Measurements from ENCODE around the gene CMIP.

The CMIP gene

GRCh38 chr16:81496321-81496720, 51.7 kb downstream of the CMIP start:
- H3K9me3 ChIP-seq (ENCODE audit: control extremely low read depth in 1 of 5, control insufficient read depth in 4 of 5, insufficient read depth in 2 of 5, low read depth in 1 of 5, low read length in 4 of 5): no peaks in the 10 kb centered on the region
- H3K36me3 ChIP-seq (ENCODE audit: control insufficient read depth in 4 of 4, insufficient read depth in 4 of 4, low read length in 3 of 4): peaks cover 0 to 2% (median 0%) of the 10 kb centered on the region in 4 experiments
- DNase-seq: no peak
- CTCF ChIA-PET: interaction anchor here (0.7 to 6.8 kb wide), 6 partner anchors 10 to 67 kb away, joined by 3 to 59 read pairs (median 12); no protein-coding TSS in a partner anchor
- 96% methylated on average over 6 of the region's 7 CpGs for WGBS (ENCODE audit: insufficient coverage)
- POLR2A ChIA-PET: interaction anchor here (0.8 to 1.4 kb wide), 3 partner anchors 14 to 55 kb away, joined by 3 to 4 read pairs (median 3); no protein-coding TSS in a partner anchor
- no peak overlapping the region for H3K27ac ChIP-seq (ENCODE audit: insufficient read depth in 1 of 2, low read depth in 1 of 2, low read length in 2 of 2, poor library complexity in 1 of 2, severe bottlenecking in 2 of 2)
- H3K4me1 ChIP-seq (ENCODE audit: control extremely low read depth in 1 of 4, control insufficient read depth in 4 of 4, insufficient read depth in 4 of 4, low read length in 3 of 4): peaks cover 4 to 67% (median 62%) of the 10 kb centered on the region in 4 experiments
- no peaks in the 10 kb centered on the region for H3K27me3 ChIP-seq (replicated peaks in 2 of 5; ENCODE audit: control insufficient read depth in 4 of 5, insufficient read depth in 5 of 5, low read length in 4 of 5)
- H3K4me3 ChIP-seq (ENCODE audit: control insufficient read depth in 1 of 7, extremely low read depth in 1 of 7, insufficient read depth in 4 of 7, low read depth in 2 of 7, low read length in 6 of 7): no peak overlapping the region

GRCh38 chr16:81496742-81497141, 52.1 kb downstream of the CMIP start:
- WGBS (ENCODE audit: insufficient coverage): 79% methylated on average over 6 of the region's 6 CpGs
- Histone ChIP-seq H3K27ac (ENCODE audit: insufficient read depth in 1 of 2, low read depth in 1 of 2, low read length in 2 of 2, poor library complexity in 1 of 2, severe bottlenecking in 2 of 2) (no peak overlapping the region), H3K27me3 (replicated peaks in 2 of 5; ENCODE audit: control insufficient read depth in 4 of 5, insufficient read depth in 5 of 5, low read length in 4 of 5) (no peaks in the 10 kb centered on the region), H3K4me3 (ENCODE audit: control insufficient read depth in 1 of 7, extremely low read depth in 1 of 7, insufficient read depth in 4 of 7, low read depth in 2 of 7, low read length in 6 of 7) (no peak overlapping the region), H3K4me1 (ENCODE audit: control extremely low read depth in 1 of 4, control insufficient read depth in 4 of 4, insufficient read depth in 4 of 4, low read length in 3 of 4) (peaks cover 4 to 67% (median 62%) of the 10 kb centered on the region in 4 experiments), H3K9me3 (ENCODE audit: control extremely low read depth in 1 of 5, control insufficient read depth in 4 of 5, insufficient read depth in 2 of 5, low read depth in 1 of 5, low read length in 4 of 5) (no peaks in the 10 kb centered on the region), H3K36me3 (ENCODE audit: control insufficient read depth in 4 of 4, insufficient read depth in 4 of 4, low read length in 3 of 4) (peaks cover 0 to under 1% (median 0%) of the 10 kb centered on the region in 4 experiments)
- DNase-seq: no peak
- ChIA-PET POLR2A (no interaction called here), CTCF (interaction anchor here (0.7 to 6.8 kb wide), 13 partner anchors 10 to 126 kb away, joined by 3 to 59 read pairs (median 6); no protein-coding TSS in a partner anchor)

DNA sequence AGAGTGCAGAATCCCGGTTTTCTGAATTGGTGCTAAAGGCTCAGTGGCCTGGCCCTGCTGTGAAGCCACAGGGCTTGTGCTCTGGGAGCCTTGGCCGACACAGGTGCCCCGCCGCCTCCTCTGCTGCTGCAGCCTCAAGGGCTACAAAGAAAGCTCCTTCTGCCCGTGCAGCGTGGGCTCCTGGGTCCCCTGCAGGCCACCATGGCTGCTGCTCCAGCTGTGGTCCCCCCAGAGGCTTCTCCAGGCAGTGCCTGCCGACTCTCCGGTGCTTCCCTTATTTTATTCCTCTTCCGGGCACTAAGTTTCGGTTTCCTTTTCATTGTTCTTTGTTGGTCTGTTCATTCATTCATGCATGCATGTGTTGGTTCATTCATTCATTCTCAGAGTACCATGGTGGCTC, 53.1 kb downstream of the CMIP start:
- WGBS (ENCODE audit: insufficient coverage): 42% methylated on average over 10 of the region's 10 CpGs
- peaks cover 4 to 60% (median 59%) of the 10 kb centered on the region in 4 experiments for H3K4me1 ChIP-seq (ENCODE audit: control extremely low read depth in 1 of 4, control insufficient read depth in 4 of 4, insufficient read depth in 4 of 4, low read length in 3 of 4)
- CTCF ChIA-PET: interaction anchor here (0.7 to 6.8 kb wide), 20 partner anchors 9 to 130 kb away, joined by 3 to 59 read pairs (median 4); no protein-coding TSS in a partner anchor
- no peaks in the 10 kb centered on the region for H3K9me3 ChIP-seq (ENCODE audit: control extremely low read depth in 1 of 5, control insufficient read depth in 4 of 5, insufficient read depth in 2 of 5, low read depth in 1 of 5, low read length in 4 of 5)
- DNase-seq: peak; percentile 71 to 88 (median 86)
- H3K27me3 ChIP-seq (replicated peaks in 2 of 5; ENCODE audit: control insufficient read depth in 4 of 5, insufficient read depth in 5 of 5, low read length in 4 of 5): no peaks in the 10 kb centered on the region
- peak overlapping the region in 3 of 7 experiments; percentile 29 to 36 (median 29) for H3K4me3 ChIP-seq (ENCODE audit: control insufficient read depth in 1 of 7, extremely low read depth in 1 of 7, insufficient read depth in 4 of 7, low read depth in 2 of 7, low read length in 6 of 7)
- H3K36me3 ChIP-seq (ENCODE audit: control insufficient read depth in 4 of 4, insufficient read depth in 4 of 4, low read length in 3 of 4): no peaks in the 10 kb centered on the region
- POLR2A ChIA-PET: interaction anchor here (0.9 kb wide), 1 partner anchor 54 kb away, joined by 3 read pairs; no protein-coding TSS in a partner anchor
- H3K27ac ChIP-seq (ENCODE audit: insufficient read depth in 1 of 2, low read depth in 1 of 2, low read length in 2 of 2, poor library complexity in 1 of 2, severe bottlenecking in 2 of 2): no peak overlapping the region

GRCh38 chr16:81498351-81498750, 53.7 kb downstream of the CMIP start:
- H3K4me1 ChIP-seq (ENCODE audit: control extremely low read depth in 1 of 4, control insufficient read depth in 4 of 4, insufficient read depth in 4 of 4, low read length in 3 of 4): peaks cover 4 to 56% (median 55%) of the 10 kb centered on the region in 4 experiments

GRCh38 chr16:81499576-81500380, 55.2 kb downstream of the CMIP start:
- no peak for DNase-seq
- H3K27ac ChIP-seq (ENCODE audit: insufficient read depth in 1 of 2, low read depth in 1 of 2, low read length in 2 of 2, poor library complexity in 1 of 2, severe bottlenecking in 2 of 2): no peak overlapping the region
- H3K4me3 ChIP-seq (ENCODE audit: control insufficient read depth in 1 of 7, extremely low read depth in 1 of 7, insufficient read depth in 4 of 7, low read depth in 2 of 7, low read length in 6 of 7): no peak overlapping the region
- WGBS (ENCODE audit: insufficient coverage): 91% methylated on average over 17 of the region's 20 CpGs
- no peaks in the 10 kb centered on the region for H3K9me3 ChIP-seq (ENCODE audit: control extremely low read depth in 1 of 5, control insufficient read depth in 4 of 5, insufficient read depth in 2 of 5, low read depth in 1 of 5, low read length in 4 of 5)
- CTCF ChIA-PET: interaction anchor here (0.8 to 6.8 kb wide), 4 partner anchors 10 to 20 kb away, joined by 3 to 59 read pairs (median 6); no protein-coding TSS in a partner anchor
- H3K4me1 ChIP-seq (ENCODE audit: control extremely low read depth in 1 of 4, control insufficient read depth in 4 of 4, insufficient read depth in 4 of 4, low read length in 3 of 4): peaks cover 4 to 43% (median 42%) of the 10 kb centered on the region in 4 experiments
- no peaks in the 10 kb centered on the region for H3K27me3 ChIP-seq (replicated peaks in 2 of 5; ENCODE audit: control insufficient read depth in 4 of 5, insufficient read depth in 5 of 5, low read length in 4 of 5)
- no peaks in the 10 kb centered on the region for H3K36me3 ChIP-seq (ENCODE audit: control insufficient read depth in 4 of 4, insufficient read depth in 4 of 4, low read length in 3 of 4)
- POLR2A ChIA-PET: no interaction called here

More at GRCh38 chr16:81498351-81498750, 53.7 kb downstream of the CMIP start:
- Histone ChIP-seq H3K4me3 (ENCODE audit: control insufficient read depth in 1 of 7, extremely low read depth in 1 of 7, insufficient read depth in 4 of 7, low read depth in 2 of 7, low read length in 6 of 7) (no peak overlapping the region), H3K36me3 (ENCODE audit: control insufficient read depth in 4 of 4, insufficient read depth in 4 of 4, low read length in 3 of 4) (no peaks in the 10 kb centered on the region), H3K27ac (ENCODE audit: insufficient read depth in 1 of 2, low read depth in 1 of 2, low read length in 2 of 2, poor library complexity in 1 of 2, severe bottlenecking in 2 of 2) (no peak overlapping the region), H3K9me3 (ENCODE audit: control extremely low read depth in 1 of 5, control insufficient read depth in 4 of 5, insufficient read depth in 2 of 5, low read depth in 1 of 5, low read length in 4 of 5) (no peaks in the 10 kb centered on the region), H3K27me3 (replicated peaks in 2 of 5; ENCODE audit: control insufficient read depth in 4 of 5, insufficient read depth in 5 of 5, low read length in 4 of 5) (no peaks in the 10 kb centered on the region)
- POLR2A ChIA-PET: no interaction called here
- CTCF ChIA-PET: interaction anchor here (0.7 to 6.8 kb wide), 11 partner anchors 13 to 130 kb away, joined by 3 to 59 read pairs (median 6); no protein-coding TSS in a partner anchor
- 78% methylated on average over 9 of the region's 11 CpGs for WGBS (ENCODE audit: insufficient coverage)
- no peak for DNase-seq

- CTCF ChIA-PET: interaction anchor here (0.8 to 1.7 kb wide), 3 partner anchors 9 to 136 kb away, joined by 3 to 4 read pairs (median 3); no protein-coding TSS in a partner anchor
- peak in 2 of 3 donors; percentile 40 to 54 for DNase-seq
- POLR2A ChIA-PET: interaction anchor here (0.5 kb wide), 1 partner anchor 110 kb away, joined by 3 read pairs; no protein-coding TSS in a partner anchor
- Histone ChIP-seq H3K9me3 (ENCODE audit: control extremely low read depth in 1 of 5, control insufficient read depth in 4 of 5, insufficient read depth in 2 of 5, low read depth in 1 of 5, low read length in 4 of 5) (no peaks in the 10 kb centered on the region), H3K27me3 (replicated peaks in 2 of 5; ENCODE audit: control insufficient read depth in 4 of 5, insufficient read depth in 5 of 5, low read length in 4 of 5) (no peaks in the 10 kb centered on the region), H3K4me3 (ENCODE audit: control insufficient read depth in 1 of 7, extremely low read depth in 1 of 7, insufficient read depth in 4 of 7, low read depth in 2 of 7, low read length in 6 of 7) (peak overlapping the region in 1 of 7 experiments; percentile 2), H3K36me3 (ENCODE audit: control insufficient read depth in 4 of 4, insufficient read depth in 4 of 4, low read length in 3 of 4) (no peaks in the 10 kb centered on the region), H3K4me1 (ENCODE audit: control extremely low read depth in 1 of 4, control insufficient read depth in 4 of 4, insufficient read depth in 4 of 4, low read length in 3 of 4) (peaks cover 4 to 38% (median 31%) of the 10 kb centered on the region in 4 experiments), H3K27ac (ENCODE audit: insufficient read depth in 1 of 2, low read depth in 1 of 2, low read length in 2 of 2, poor library complexity in 1 of 2, severe bottlenecking in 2 of 2) (no peak overlapping the region)
- 58% methylated on average over 15 of the region's 17 CpGs for WGBS (ENCODE audit: insufficient coverage)
Observed at GRCh38 chr16:81500833-81501521, 56.4 kb downstream of the CMIP start.

Data from common myeloid progenitor, CD34-positive (primary cell).